K562 (cell line): ENCODE data around the gene MMP15. TPM values are rescaled to one million over a fixed set of nuclear protein-coding genes. Genes with fewer than 3 reads are reported as not detected.

Experiments
- BCOR ChIP-seq: fragments of 450-650 bp; IDR thresholded peaks from 2 replicates; pipeline ENCODE4 v1.6.1; 2016
- CEBPB ChIP-seq: fragments of 450-650 bp; IDR thresholded peaks from 2 replicates; pipeline ENCODE4 v1.6.1; 2016; ENCODE audit warnings: missing genetic modification characterization, missing compliant biosample characterization
- FOXK1 ChIP-seq: sonication (generic); formaldehyde crosslinking; IDR thresholded peaks from 2 replicates; pipeline ENCODE4 v1.8.0; 2022; ENCODE audit warnings: missing genetic modification reagents, mild to moderate bottlenecking, borderline replicate concordance
- FOXP4 ChIP-seq: sonication (generic); formaldehyde crosslinking; IDR thresholded peaks from 2 replicates; pipeline ENCODE4 v1.8.0; 2022; ENCODE audit warnings: mild to moderate bottlenecking, missing genetic modification reagents, borderline replicate concordance
- HMGN3 ChIP-seq: IDR thresholded peaks from 2 replicates; pipeline ENCODE4 v1.6.1; 2011; ENCODE audit warnings: borderline replicate concordance, low read depth, mild to moderate bottlenecking, mixed read lengths, low read length; ENCODE audit not compliant: insufficient read length; ENCODE audit errors: extremely low read depth
- MIER1 ChIP-seq: fragments of 450-650 bp; IDR thresholded peaks from 2 replicates; pipeline ENCODE4 v1.6.1; 2016; ENCODE audit warnings: antibody characterized with exemption, mild to moderate bottlenecking, low read depth
- MXD1 ChIP-seq: fragments of 250-450 bp; sonication (Bioruptor Pico); IDR thresholded peaks from 2 replicates; pipeline ENCODE4 v1.8.0; 2021; ENCODE audit warnings: borderline replicate concordance, mild to moderate bottlenecking, moderate library complexity; ENCODE audit not compliant: poor library complexity, severe bottlenecking
- NFIC ChIP-seq: fragments of 450-650 bp; IDR thresholded peaks from 2 replicates; pipeline ENCODE4 v1.6.1; 2017; ENCODE audit warnings: mild to moderate bottlenecking, inconsistent platforms
- SLC30A9 ChIP-seq: fragments of 250-450 bp; sonication (Bioruptor Pico); IDR thresholded peaks from 2 replicates; pipeline ENCODE4 v1.8.0; 2022; ENCODE audit warnings: mild to moderate bottlenecking, moderate library complexity
- TCF15 ChIP-seq: fragments of 250-450 bp; sonication (Bioruptor Pico); IDR thresholded peaks from 2 replicates; pipeline ENCODE4 v1.8.0; 2022; ENCODE audit warnings: moderate library complexity, mild to moderate bottlenecking, inconsistent platforms
- ZBTB7A ChIP-seq: IDR thresholded peaks from 2 replicates; pipeline ENCODE4 v1.6.1; 2011; ENCODE audit warnings: low read depth, mild to moderate bottlenecking, low read length, moderate library complexity, borderline replicate concordance; ENCODE audit not compliant: control insufficient read depth
- ZNF551 ChIP-seq: fragments of 250-450 bp; sonication (Bioruptor Pico); IDR thresholded peaks from 2 replicates; pipeline ENCODE4 v1.5.0; 2021; ENCODE audit warnings: mild to moderate bottlenecking, moderate library complexity
- polyA plus RNA-seq, 8 experiments: library from polyadenylated mRNA; depleted of rRNA in 4 of 8; stranded (reverse) in 5 of 8; unstranded in 3 of 8; fragments of >200 nt; fragmentation: Nextera tagmentation in 2 of 8; fragmentation: Illumina TruSeq in 1 of 8; extraction: Ambion mirVana in 2 of 8; extraction: Trizol in 1 of 8; gene quantifications; 2 replicates each; pipeline versions ENCODE4 v1.2.1 to v1.2.3, GENCODE V29; 2011 to 2014; ENCODE audit warnings: inconsistent platforms in 1 of 8, missing spikeins in 1 of 8
- total RNA-seq, 7 experiments: library from RNA; depleted of rRNA in 6 of 7; stranded (reverse); fragments of >200 nt in 6 of 7; fragmentation: Illumina TruSeq in 2 of 7; extraction: Trizol in 2 of 7; gene quantifications; 2 replicates each; pipeline versions ENCODE4 v1.2.1 to v1.2.3, GENCODE V29; 2011 to 2021; ENCODE audit warnings: low replicate concordance in 1 of 7
- TF ChIP-seq, protein P1 (sequence below): fragments of 450-650 bp; formaldehyde crosslinking; IDR thresholded peaks from 2 replicates; pipeline ENCODE4 v1.4.0; 2020; ENCODE audit warnings: mild to moderate bottlenecking, moderate library complexity
- TF ChIP-seq, protein P2 (sequence below): sonication (generic); formaldehyde crosslinking; IDR thresholded peaks from 2 replicates; pipeline ENCODE4 v1.8.0; 2022; ENCODE audit warnings: mild to moderate bottlenecking, missing genetic modification reagents
- TF ChIP-seq, protein P3 (sequence below): fragments of 450-650 bp; IDR thresholded peaks from 2 replicates; pipeline ENCODE4 v1.6.1; 2018; ENCODE audit warnings: mild to moderate bottlenecking, low read depth; ENCODE audit not compliant: partially characterized antibody

MMP15 gene
- total and polyA plus RNA-seq, 9 of the 15 experiments (the other 6 are each of a cell fraction or from before 2014, with no cell fraction given), result 0.01 to 20.4 (median 5.5) TPM

DNA sequence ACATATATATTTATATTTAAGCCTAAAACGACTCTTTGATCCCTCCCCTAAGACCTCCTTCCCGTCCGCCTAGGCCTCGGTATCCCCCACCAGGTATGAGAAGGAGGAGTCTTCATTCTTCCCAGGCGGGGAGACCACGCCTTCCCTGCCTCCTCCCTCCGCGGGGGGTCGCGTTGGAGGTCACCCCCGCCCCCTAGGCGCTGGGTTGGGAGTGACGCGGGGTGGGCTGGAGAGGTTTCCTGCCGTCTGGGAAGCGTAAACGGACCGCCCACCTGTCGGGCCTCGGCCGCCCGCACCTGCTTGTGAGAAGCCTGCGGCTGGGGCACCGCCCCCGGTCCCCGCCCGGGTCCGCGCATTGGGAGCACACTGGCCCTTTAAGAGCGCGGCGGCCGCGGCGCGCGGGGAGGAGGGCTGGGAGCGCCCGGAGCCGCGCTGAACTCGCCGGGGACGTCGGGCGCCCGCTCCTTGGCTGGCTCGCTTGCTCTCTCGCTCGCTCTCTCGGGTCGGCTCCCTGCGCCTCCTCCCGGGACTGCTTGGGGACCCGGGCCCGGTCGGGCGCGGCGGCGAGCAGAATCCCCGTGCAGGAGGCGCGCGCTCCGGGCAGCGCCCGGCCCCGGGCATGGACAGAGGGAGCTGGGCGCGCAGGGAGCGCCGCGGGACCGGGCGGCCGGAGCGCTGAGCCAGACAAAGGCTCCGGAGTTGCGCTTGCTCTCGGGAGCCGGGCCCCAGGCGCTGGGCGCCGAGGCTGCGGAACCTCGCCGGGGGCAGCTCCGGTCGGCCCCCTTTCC, at the start of gene MMP15 (continued):
- TF ChIP-seq, protein P1, sequence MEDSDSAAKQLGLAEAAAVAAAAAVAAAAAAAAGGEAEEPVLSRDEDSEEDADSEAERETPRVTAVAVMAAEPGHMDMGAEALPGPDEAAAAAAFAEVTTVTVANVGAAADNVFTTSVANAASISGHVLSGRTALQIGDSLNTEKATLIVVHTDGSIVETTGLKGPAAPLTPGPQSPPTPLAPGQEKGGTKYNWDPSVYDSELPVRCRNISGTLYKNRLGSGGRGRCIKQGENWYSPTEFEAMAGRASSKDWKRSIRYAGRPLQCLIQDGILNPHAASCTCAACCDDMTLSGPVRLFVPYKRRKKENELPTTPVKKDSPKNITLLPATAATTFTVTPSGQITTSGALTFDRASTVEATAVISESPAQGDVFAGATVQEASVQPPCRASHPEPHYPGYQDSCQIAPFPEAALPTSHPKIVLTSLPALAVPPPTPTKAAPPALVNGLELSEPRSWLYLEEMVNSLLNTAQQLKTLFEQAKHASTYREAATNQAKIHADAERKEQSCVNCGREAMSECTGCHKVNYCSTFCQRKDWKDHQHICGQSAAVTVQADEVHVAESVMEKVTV (CRISPR knock-in tag), result no peak
- TF ChIP-seq, protein P2, sequence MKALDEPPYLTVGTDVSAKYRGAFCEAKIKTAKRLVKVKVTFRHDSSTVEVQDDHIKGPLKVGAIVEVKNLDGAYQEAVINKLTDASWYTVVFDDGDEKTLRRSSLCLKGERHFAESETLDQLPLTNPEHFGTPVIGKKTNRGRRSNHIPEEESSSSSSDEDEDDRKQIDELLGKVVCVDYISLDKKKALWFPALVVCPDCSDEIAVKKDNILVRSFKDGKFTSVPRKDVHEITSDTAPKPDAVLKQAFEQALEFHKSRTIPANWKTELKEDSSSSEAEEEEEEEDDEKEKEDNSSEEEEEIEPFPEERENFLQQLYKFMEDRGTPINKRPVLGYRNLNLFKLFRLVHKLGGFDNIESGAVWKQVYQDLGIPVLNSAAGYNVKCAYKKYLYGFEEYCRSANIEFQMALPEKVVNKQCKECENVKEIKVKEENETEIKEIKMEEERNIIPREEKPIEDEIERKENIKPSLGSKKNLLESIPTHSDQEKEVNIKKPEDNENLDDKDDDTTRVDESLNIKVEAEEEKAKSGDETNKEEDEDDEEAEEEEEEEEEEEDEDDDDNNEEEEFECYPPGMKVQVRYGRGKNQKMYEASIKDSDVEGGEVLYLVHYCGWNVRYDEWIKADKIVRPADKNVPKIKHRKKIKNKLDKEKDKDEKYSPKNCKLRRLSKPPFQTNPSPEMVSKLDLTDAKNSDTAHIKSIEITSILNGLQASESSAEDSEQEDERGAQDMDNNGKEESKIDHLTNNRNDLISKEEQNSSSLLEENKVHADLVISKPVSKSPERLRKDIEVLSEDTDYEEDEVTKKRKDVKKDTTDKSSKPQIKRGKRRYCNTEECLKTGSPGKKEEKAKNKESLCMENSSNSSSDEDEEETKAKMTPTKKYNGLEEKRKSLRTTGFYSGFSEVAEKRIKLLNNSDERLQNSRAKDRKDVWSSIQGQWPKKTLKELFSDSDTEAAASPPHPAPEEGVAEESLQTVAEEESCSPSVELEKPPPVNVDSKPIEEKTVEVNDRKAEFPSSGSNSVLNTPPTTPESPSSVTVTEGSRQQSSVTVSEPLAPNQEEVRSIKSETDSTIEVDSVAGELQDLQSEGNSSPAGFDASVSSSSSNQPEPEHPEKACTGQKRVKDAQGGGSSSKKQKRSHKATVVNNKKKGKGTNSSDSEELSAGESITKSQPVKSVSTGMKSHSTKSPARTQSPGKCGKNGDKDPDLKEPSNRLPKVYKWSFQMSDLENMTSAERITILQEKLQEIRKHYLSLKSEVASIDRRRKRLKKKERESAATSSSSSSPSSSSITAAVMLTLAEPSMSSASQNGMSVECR, result 0 out of 2 replicates have a peak, but pooled peaks have one; percentile 17
- no peak for TF ChIP-seq ZNF551 (CRISPR knock-in tag)
- TF ChIP-seq FOXK1, result no peak
- no peak for TF ChIP-seq TCF15
- TF ChIP-seq, protein P3, sequence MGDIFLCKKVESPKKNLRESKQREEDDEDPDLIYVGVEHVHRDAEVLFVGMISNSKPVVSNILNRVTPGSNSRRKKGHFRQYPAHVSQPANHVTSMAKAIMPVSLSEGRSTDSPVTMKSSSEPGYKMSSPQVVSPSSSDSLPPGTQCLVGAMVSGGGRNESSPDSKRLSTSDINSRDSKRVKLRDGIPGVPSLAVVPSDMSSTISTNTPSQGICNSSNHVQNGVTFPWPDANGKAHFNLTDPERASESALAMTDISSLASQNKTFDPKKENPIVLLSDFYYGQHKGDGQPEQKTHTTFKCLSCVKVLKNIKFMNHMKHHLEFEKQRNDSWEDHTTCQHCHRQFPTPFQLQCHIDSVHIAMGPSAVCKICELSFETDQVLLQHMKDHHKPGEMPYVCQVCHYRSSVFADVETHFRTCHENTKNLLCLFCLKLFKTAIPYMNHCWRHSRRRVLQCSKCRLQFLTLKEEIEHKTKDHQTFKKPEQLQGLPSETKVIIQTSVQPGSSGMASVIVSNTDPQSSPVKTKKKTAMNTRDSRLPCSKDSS, result no peak
- peak; percentile 93; the same call in 1 of the 2 replicates for TF ChIP-seq ZBTB7A
- TF ChIP-seq SLC30A9 (CRISPR knock-in tag), result no peak
- peak; percentile 44 for TF ChIP-seq HMGN3
- no peak for TF ChIP-seq MXD1
- TF ChIP-seq MIER1, result no peak
- 0 out of 2 replicates have a peak, but pooled peaks have one; percentile 48 for TF ChIP-seq BCOR
- peak; percentile 30; the same call in 1 of the 2 replicates for TF ChIP-seq NFIC
- no peak for TF ChIP-seq FOXP4
- TF ChIP-seq CEBPB (tag), result no peak
